Measurements from ENCODE around the gene FBXO38. TPM values are rescaled to one million over a fixed set of nuclear protein-coding genes. Genes with fewer than 3 reads are reported as not detected.

The FBXO38 gene
- polyA plus RNA-seq, 1 of the 3 experiments (the other 2 are of a cell fraction) = 15.5 TPM

GRCh38 chr5:148382961-148383360, 797 bp upstream of the FBXO38 start:
- Histone ChIP-seq H3K9ac (peak overlapping the region; percentile 94; the same call in 1 of the 2 replicates), H3K4me1 (ENCODE audit: control insufficient read depth in 1 of 2, insufficient read depth in 2 of 2, low read depth in 1 of 2, low read length in 1 of 2) (peaks cover 8 to 19% of the 10 kb centered on the region in 2 experiments; a peak in 3 of 4 replicates), H4K20me1 (ENCODE audit: insufficient read depth) (peaks cover 16% of the 10 kb centered on the region; the same call in 1 of the 2 replicates), H3K4me2 (peak overlapping the region; percentile 84), H3K9me2 (no peaks in the 10 kb centered on the region), H3K27me3 (ENCODE audit: insufficient read depth) (no peaks in the 10 kb centered on the region), H3K27ac (ENCODE audit: low read depth in 2 of 2, low read length in 1 of 2) (peak overlapping the region; percentile 72 to 82; a peak in 3 of 4 replicates), H3F3A (replicated peaks; ENCODE audit: insufficient read depth) (no peaks in the 10 kb centered on the region), H3K36me3 (replicated peaks in 1 of 2; ENCODE audit: control insufficient read depth in 1 of 2, insufficient read depth in 2 of 2, low read length in 1 of 2) (peaks cover 7 to 11% of the 10 kb centered on the region in 2 experiments), H3K4me3 (ENCODE audit: low read depth in 2 of 2, low read length in 1 of 2) (peak overlapping the region; percentile 87 to 95), H2AFZ (ENCODE audit: low read depth) (peak overlapping the region; percentile 91), H3K9me3 (no peaks in the 10 kb centered on the region), H3K79me2 (ENCODE audit: insufficient read depth) (peaks cover 42% of the 10 kb centered on the region)
- ChIA-PET POLR2A (no interaction called here), CTCF (interaction anchor here (0.9 to 3.6 kb wide), 3 partner anchors 9 to 348 kb away, joined by 3 to 18 read pairs (median 5); no protein-coding TSS in a partner anchor)
- no peak for DNase-seq
- WGBS (ENCODE audit: low lambda C conversion rate) = 19% methylated on average over 4 of the region's 4 CpGs
- no peak for TF ChIP-seq TEAD4 (IDR thresholded peaks at IDR 0.05; ENCODE audit: borderline replicate concordance, insufficient read depth)
- TF ChIP-seq IRF3 (IDR thresholded peaks at IDR 0.05; ENCODE audit: low read depth, low read length) = no peak
- no peak for TF ChIP-seq FOXM1 (IDR thresholded peaks at IDR 0.05; ENCODE audit: low read depth)
- no peak for TF ChIP-seq ELF1 (IDR thresholded peaks at IDR 0.05)
- no peak for TF ChIP-seq REST (IDR thresholded peaks at IDR 0.05; ENCODE audit: low read depth, low read length)
- TF ChIP-seq RXRA (IDR thresholded peaks at IDR 0.05; ENCODE audit: borderline replicate concordance, low read depth) = no peak
- TF ChIP-seq EZH2phosphoT487 (IDR thresholded peaks at IDR 0.05; ENCODE audit: borderline replicate concordance, low read depth) = no peak
- no peak for TF ChIP-seq SMC3 (IDR thresholded peaks at IDR 0.05; ENCODE audit: low read depth, low read length)
- TF ChIP-seq RCOR1 (IDR thresholded peaks at IDR 0.05; ENCODE audit: low read length) = no peak

GRCh38 chr5:148384380-148384737, 601 bp downstream of the FBXO38 start:
- TF ChIP-seq SIN3A (IDR thresholded peaks at IDR 0.05; ENCODE audit: borderline replicate concordance, low read depth, low read length) (0 out of 2 replicates have a peak, but pooled peaks have one; percentile 29), POLR2AphosphoS5 (IDR thresholded peaks at IDR 0.05; ENCODE audit: low read depth, low read length) (no peak), NFIC (IDR thresholded peaks at IDR 0.05; ENCODE audit: borderline replicate concordance) (no peak), MAX (IDR thresholded peaks at IDR 0.05; ENCODE audit: low read depth) (no peak)
- no peaks in the 10 kb centered on the region for H3K9me2 ChIP-seq
- peak overlapping the region; percentile 49; the same call in 1 of the 2 replicates for H2AFZ ChIP-seq (ENCODE audit: low read depth)
- H3K27ac ChIP-seq (ENCODE audit: low read depth in 2 of 2, low read length in 1 of 2) = peak overlapping the region; percentile 82
- POLR2A ChIA-PET = interaction anchor here (0.8 kb wide), 1 partner anchor 17 kb away, joined by 3 read pairs; no protein-coding TSS in a partner anchor
- peaks cover 26% of the 10 kb centered on the region for H4K20me1 ChIP-seq (ENCODE audit: insufficient read depth)
- H3K36me3 ChIP-seq (replicated peaks in 1 of 2; ENCODE audit: control insufficient read depth in 1 of 2, insufficient read depth in 2 of 2, low read length in 1 of 2) = peaks cover 9 to 17% of the 10 kb centered on the region in 2 experiments
- peaks cover 8 to 19% of the 10 kb centered on the region in 2 experiments; a peak in 3 of 4 replicates for H3K4me1 ChIP-seq (ENCODE audit: control insufficient read depth in 1 of 2, insufficient read depth in 2 of 2, low read depth in 1 of 2, low read length in 1 of 2)
- peak; percentile 14 for DNase-seq
- no peaks in the 10 kb centered on the region for H3K27me3 ChIP-seq (ENCODE audit: insufficient read depth)
- H3F3A ChIP-seq (replicated peaks; ENCODE audit: insufficient read depth) = no peaks in the 10 kb centered on the region
- H3K9me3 ChIP-seq = no peaks in the 10 kb centered on the region
- H3K4me2 ChIP-seq = peak overlapping the region; percentile 84
- H3K9ac ChIP-seq = peak overlapping the region; percentile 94
- CTCF ChIA-PET = interaction anchor here (0.7 to 1.6 kb wide), 3 partner anchors 10 to 347 kb away, joined by 3 to 9 read pairs (median 3); no protein-coding TSS in a partner anchor
- peak overlapping the region; percentile 87 to 95 for H3K4me3 ChIP-seq (ENCODE audit: low read depth in 2 of 2, low read length in 1 of 2)
- 6% methylated on average over 6 of the region's 6 CpGs for WGBS (ENCODE audit: low lambda C conversion rate)
- peaks cover 56% of the 10 kb centered on the region for H3K79me2 ChIP-seq (ENCODE audit: insufficient read depth)
